Calu3 (cell line): Measurements from ENCODE around the gene IGFBP5. TPM values are rescaled to one million over a fixed set of nuclear protein-coding genes. Genes with fewer than 3 reads are reported as not detected.

Experiments used
- BruUV-seq: library from RNA; stranded (reverse); fragments of 400-500 nt; replicated peaks from 2 replicates; lab custom pipeline; 2021; lab: Mats Ljungman, UMichigan
- CTCF ChIA-PET: fragments of 300-600 bp; sonication (Branson Sonifier 250); formaldehyde crosslinking; loops from one replicate; lab custom pipeline; 2022; ENCODE audit warnings: antibody characterized with exemption; lab: Charles Lee
- DNase-seq: peaks from one replicate; pipeline ENCODE4 v3.0.0; 2022
- H3K27ac Mint-ChIP-seq: one replicate; pipeline ENCODE4 v1.8.0; 2022; ENCODE audit warnings: mixed read lengths; ENCODE audit not compliant: unreplicated experiment
- H3K27me3 Mint-ChIP-seq: one replicate; pipeline ENCODE4 v1.8.0; 2022; ENCODE audit warnings: mixed read lengths; ENCODE audit not compliant: unreplicated experiment
- H3K36me3 Mint-ChIP-seq: one replicate; pipeline ENCODE4 v1.8.0; 2022; ENCODE audit warnings: mild to moderate bottlenecking, moderate library complexity, mixed read lengths; ENCODE audit not compliant: insufficient read depth, unreplicated experiment
- H3K4me1 Mint-ChIP-seq: one replicate; pipeline ENCODE4 v1.8.0; 2022; ENCODE audit warnings: mild to moderate bottlenecking, low read depth, mixed read lengths; ENCODE audit not compliant: unreplicated experiment
- H3K4me3 Mint-ChIP-seq: one replicate; pipeline ENCODE4 v1.8.0; 2022; ENCODE audit warnings: mild to moderate bottlenecking, low read depth, moderate library complexity, mixed read lengths; ENCODE audit not compliant: unreplicated experiment
- H3K9me3 Mint-ChIP-seq: one replicate; pipeline ENCODE4 v1.8.0; 2022; ENCODE audit warnings: low read depth, mixed read lengths; ENCODE audit not compliant: unreplicated experiment
- CTCF ChIP-seq: fragments of 200-600 bp; IDR thresholded peaks from one replicate; pipeline ENCODE4 v1.8.0; 2022; ENCODE audit warnings: antibody characterized with exemption; ENCODE audit not compliant: unreplicated experiment
- intact Hi-C: fragments of 100-400 bp; cut with micrococcal nuclease; formaldehyde crosslinking; loops from one replicate; pipeline ENCODE4 v1.10.0; 2022; ENCODE audit not compliant: unreplicated experiment
- total RNA-seq: library from RNA; stranded (reverse); gene quantifications from 2 replicates; pipeline ENCODE4 v1.2.3, GENCODE V29; 2022

IGFBP5 gene
- total RNA-seq, 1 experiment from 2014 or later, result 14.8 TPM

- no peak for TF ChIP-seq CTCF
- H3K4me3 Mint-ChIP-seq, result peak overlapping the region; percentile 97
- intact Hi-C loops, result loop anchor here (2.0 kb wide), 1 partner anchor 17 kb away; no protein-coding TSS in a partner anchor
- no peaks in the 10 kb centered on the region for H3K9me3 Mint-ChIP-seq
- peaks cover 44% of the 10 kb centered on the region for H3K36me3 Mint-ChIP-seq
- peaks cover 58% of the 10 kb centered on the region for H3K27me3 Mint-ChIP-seq
- DNase-seq, result no peak
- no TSS peak for BruUV-seq
- CTCF ChIA-PET, result interaction anchor here (0.6 to 0.8 kb wide), 2 partner anchors 19 to 1324 kb away, joined by 4 read pairs; no protein-coding TSS in a partner anchor
- peaks cover 51% of the 10 kb centered on the region for H3K4me1 Mint-ChIP-seq
- H3K27ac Mint-ChIP-seq, result peak overlapping the region; percentile 64
Measured at GRCh38 chr2:216635701-216636550, 59.4 kb downstream of the IGFBP5 start.

- CTCF ChIA-PET, result no interaction called here
Measured at GRCh38 chr2:216635171-216635570, 60.2 kb downstream of the IGFBP5 start.

GRCh38 chr2:216634370-216635148 lies 60.8 kb downstream of the IGFBP5 start:
- H3K27me3 Mint-ChIP-seq, result peaks cover 60% of the 10 kb centered on the region
- H3K27ac Mint-ChIP-seq, result peak overlapping the region; percentile 58
- H3K9me3 Mint-ChIP-seq, result no peaks in the 10 kb centered on the region
- TSS peak; percentile 62 for BruUV-seq
- peaks cover 51% of the 10 kb centered on the region for H3K4me1 Mint-ChIP-seq
- peak overlapping the region; percentile 97 for H3K4me3 Mint-ChIP-seq
- intact Hi-C loops, result no loop called here
- no peak for DNase-seq
- CTCF ChIA-PET, result interaction anchor here (1.1 kb wide), 1 partner anchor 115 kb away, joined by 6 read pairs; no protein-coding TSS in a partner anchor
- no peak for TF ChIP-seq CTCF
- peaks cover 40% of the 10 kb centered on the region for H3K36me3 Mint-ChIP-seq

More at GRCh38 chr2:216635171-216635570, 60.2 kb downstream of the IGFBP5 start:
- Mint-ChIP-seq H3K27me3 (peaks cover 60% of the 10 kb centered on the region), H3K27ac (peak overlapping the region; percentile 64), H3K4me1 (peaks cover 51% of the 10 kb centered on the region), H3K4me3 (peak overlapping the region; percentile 97), H3K9me3 (no peaks in the 10 kb centered on the region), H3K36me3 (peaks cover 44% of the 10 kb centered on the region)
- intact Hi-C loops, result no loop called here
- TF ChIP-seq CTCF, result no peak
- no peak for DNase-seq
- no TSS peak for BruUV-seq

- intact Hi-C loops, result no loop called here
- no TSS peak for BruUV-seq
- peaks cover 51% of the 10 kb centered on the region for H3K4me1 Mint-ChIP-seq
- H3K9me3 Mint-ChIP-seq, result no peaks in the 10 kb centered on the region
- H3K27ac Mint-ChIP-seq, result peak overlapping the region; percentile 58
- CTCF ChIA-PET, result interaction anchor here (1.1 kb wide), 1 partner anchor 114 kb away, joined by 6 read pairs; no protein-coding TSS in a partner anchor
- DNase-seq, result peak; percentile 57
- H3K27me3 Mint-ChIP-seq, result peaks cover 60% of the 10 kb centered on the region
- peak overlapping the region; percentile 97 for H3K4me3 Mint-ChIP-seq
- peaks cover 40% of the 10 kb centered on the region for H3K36me3 Mint-ChIP-seq
- no peak for TF ChIP-seq CTCF
Measured at GRCh38 chr2:216633616-216634369, 61.6 kb downstream of the IGFBP5 start.
